SK-N-SH (cell line): ENCODE data around the gene MYO1F. TPM values are rescaled to one million over a fixed set of nuclear protein-coding genes. Genes with fewer than 3 reads are reported as not detected.

ENCODE experiments used
- CTCF ChIA-PET: fragments of 300-600, 350-600 bp; formaldehyde crosslinking; extraction: SDS; loops from one replicate; lab custom pipeline; 2021; lab: Yijun Ruan, JAX
- POLR2A ChIA-PET: fragments of 350-600 bp; sonication (Branson Sonifier 250); formaldehyde crosslinking; extraction: SDS; loops from one replicate; lab custom pipeline; 2020; ENCODE audit warnings: antibody characterized with exemption, inconsistent platforms; lab: Yijun Ruan, JAX
- DNase-seq: peaks from one replicate; pipeline ENCODE4 v3.0.0; 2012
- H2AFZ ChIP-seq: fragments of 200-600 bp; sonication (generic); 2 replicates; pipeline ENCODE4 v1.8.1; 2016; ENCODE audit warnings: antibody characterized with exemption, mild to moderate bottlenecking, low read depth
- H3F3A ChIP-seq: fragments of 200-600 bp; sonication (generic); replicated peaks from 2 replicates; pipeline ENCODE3; 2016; ENCODE audit warnings: antibody characterized with exemption, mild to moderate bottlenecking; ENCODE audit not compliant: insufficient read depth
- H3K27ac ChIP-seq, 2 experiments: fragments of 200-500 bp in 1 of 2; fragments of 200-600 bp in 1 of 2; sonication (Bioruptor generic) in 1 of 2; sonication (generic), shearing (Covaris generic) in 1 of 2; 2 replicates each; pipeline versions ENCODE4 v1.5.1 to v1.6.1; 2014 to 2016; ENCODE audit warnings: low read depth in 2 of 2, inconsistent platforms in 1 of 2, low read length in 1 of 2, mild to moderate bottlenecking in 1 of 2, mixed read lengths in 1 of 2
- H3K27me3 ChIP-seq: fragments of 200-600 bp; sonication (generic), shearing (Covaris generic); 2 replicates; pipeline ENCODE4 v1.6.1; 2016; ENCODE audit warnings: mixed run types; ENCODE audit not compliant: insufficient read depth
- H3K36me3 ChIP-seq, 2 experiments: fragments of 200-500 bp in 1 of 2; fragments of 200-600 bp in 1 of 2; sonication (Bioruptor generic) in 1 of 2; sonication (generic) in 1 of 2; replicated peaks in 1 of 2; 2 replicates each; pipeline versions ENCODE3 to v1.5.1; 2014 to 2016; ENCODE audit warnings: low read length in 1 of 2, mild to moderate bottlenecking in 1 of 2; ENCODE audit not compliant: insufficient read depth in 2 of 2, control insufficient read depth in 1 of 2
- H3K4me1 ChIP-seq, 2 experiments: fragments of 200-500 bp in 1 of 2; fragments of 200-600 bp in 1 of 2; sonication (Bioruptor generic) in 1 of 2; sonication (generic), shearing (Covaris generic) in 1 of 2; 2 replicates each; pipeline versions ENCODE4 v1.5.1 to v1.6.1; 2014 to 2016; ENCODE audit warnings: low read depth in 1 of 2, low read length in 1 of 2, mixed run types in 1 of 2; ENCODE audit not compliant: insufficient read depth in 2 of 2, control insufficient read depth in 1 of 2
- H3K4me2 ChIP-seq: fragments of 200-600 bp; sonication (generic), shearing (Covaris generic); 2 replicates; pipeline ENCODE4 v1.6.1; 2017; ENCODE audit warnings: mixed run types
- H3K4me3 ChIP-seq, 2 experiments: fragments of 200-500 bp in 1 of 2; fragments of 200-600 bp in 1 of 2; sonication (Bioruptor generic) in 1 of 2; sonication (generic), shearing (Covaris generic) in 1 of 2; 2 replicates each; pipeline versions ENCODE4 v1.5.1 to v1.8.1; 2014 to 2016; ENCODE audit warnings: low read depth in 2 of 2, inconsistent platforms in 1 of 2, low read length in 1 of 2, mild to moderate bottlenecking in 1 of 2, mixed read lengths in 1 of 2, moderate library complexity in 1 of 2
- H3K79me2 ChIP-seq: fragments of 200-600 bp; sonication (generic); 2 replicates; pipeline ENCODE4 v1.8.1; 2017; ENCODE audit warnings: mild to moderate bottlenecking; ENCODE audit not compliant: insufficient read depth
- H3K9ac ChIP-seq: fragments of 200-600 bp; sonication (generic); 2 replicates; pipeline ENCODE4 v1.6.1; 2017; ENCODE audit warnings: mixed run types
- H3K9me2 ChIP-seq: fragments of 200-600 bp; sonication (generic); 2 replicates; pipeline ENCODE4 v1.6.1; 2017; ENCODE audit warnings: mixed run types
- H3K9me3 ChIP-seq: fragments of 200-600 bp; sonication (generic); 2 replicates; pipeline ENCODE4 v1.6.1; 2017; ENCODE audit warnings: mixed run types, mild to moderate bottlenecking, moderate library complexity
- H4K20me1 ChIP-seq: fragments of 200-600 bp; sonication (generic); 2 replicates; pipeline ENCODE4 v1.6.1; 2017; ENCODE audit warnings: mild to moderate bottlenecking, mixed run types; ENCODE audit not compliant: insufficient read depth
- CHD2 ChIP-seq: fragments of 150-350 bp; IDR thresholded peaks from 2 replicates; pipeline ENCODE4 v1.6.1; 2018; ENCODE audit warnings: low read length; ENCODE audit not compliant: partially characterized antibody
- CTCF ChIP-seq: fragments of 200-600 bp; sonication (generic); IDR thresholded peaks from 2 replicates; pipeline ENCODE4 v1.6.1; 2017; ENCODE audit warnings: antibody characterized with exemption, mild to moderate bottlenecking, moderate library complexity
- ELF1 ChIP-seq: IDR thresholded peaks from 2 replicates; pipeline ENCODE4 v1.4.0; 2012
- EZH2phosphoT487 ChIP-seq: fragments of 200-600 bp; sonication (generic); IDR thresholded peaks from 2 replicates; pipeline ENCODE4 v1.6.1; 2017; ENCODE audit warnings: low read depth, mixed run types, mild to moderate bottlenecking, antibody characterized with exemption, moderate library complexity, borderline replicate concordance
- FOXJ3 ChIP-seq: sonication (generic); formaldehyde crosslinking; IDR thresholded peaks from 2 replicates; pipeline ENCODE4 v1.5.1; 2020; ENCODE audit warnings: mild to moderate bottlenecking, missing genetic modification reagents
- GATA2 ChIP-seq: sonication (generic); formaldehyde crosslinking; IDR thresholded peaks from 2 replicates; pipeline ENCODE4 v1.5.0; 2020; ENCODE audit warnings: mild to moderate bottlenecking, missing genetic modification reagents
- JUND ChIP-seq: IDR thresholded peaks from 2 replicates; pipeline ENCODE4 v1.4.0; 2012
- MEF2A ChIP-seq: IDR thresholded peaks from 2 replicates; pipeline ENCODE4 v1.4.0; 2012; ENCODE audit warnings: low read depth, borderline replicate concordance
- MXI1 ChIP-seq: IDR thresholded peaks from 2 replicates; pipeline ENCODE4 v1.6.1; 2012; ENCODE audit warnings: mild to moderate bottlenecking, low read depth, low read length, improper control_type of control experiment
- NFIC ChIP-seq: IDR thresholded peaks from 2 replicates; pipeline ENCODE4 v1.4.0; 2012; ENCODE audit warnings: borderline replicate concordance
- NRF1 ChIP-seq: IDR thresholded peaks from 2 replicates; pipeline ENCODE4 v1.6.1; 2012; ENCODE audit warnings: low read depth, mild to moderate bottlenecking, low read length
- RFX5 ChIP-seq: IDR thresholded peaks from 2 replicates; pipeline ENCODE4 v1.6.1; 2012; ENCODE audit warnings: mild to moderate bottlenecking, improper control_type of control experiment, low read length
- USF2 ChIP-seq: fragments of 150-350 bp; IDR thresholded peaks from 2 replicates; pipeline ENCODE4 v1.6.1; 2017; ENCODE audit warnings: antibody characterized with exemption, low read length, low read depth, borderline replicate concordance
- YY1 ChIP-seq: IDR thresholded peaks from 2 replicates; pipeline ENCODE4 v1.4.0; 2012; ENCODE audit warnings: low read depth, mild to moderate bottlenecking
- WGBS: methylation state at CpG from one replicate; pipeline ENCODE4 v1.1.6; 2017; ENCODE audit warnings: low lambda C conversion rate; 5-methylcytosine and 5-hydroxymethylcytosine counted together
- polyA plus RNA-seq, 3 experiments: library from polyadenylated mRNA; depleted of rRNA; stranded (reverse); fragments of >200 nt; gene quantifications; 2 replicates each; pipeline ENCODE4 v1.2.3, GENCODE V29; 2012
- TF ChIP-seq, protein P1 (sequence below): IDR thresholded peaks from 2 replicates; pipeline ENCODE4 v1.4.0; 2012; ENCODE audit warnings: low read depth, borderline replicate concordance
- TF ChIP-seq, protein P2 (sequence below): fragments of 150-350 bp; IDR thresholded peaks from 2 replicates; pipeline ENCODE4 v1.6.1; 2016; ENCODE audit warnings: mild to moderate bottlenecking, low read depth, low read length
- TF ChIP-seq, protein P3 (sequence below): IDR thresholded peaks from 2 replicates; pipeline ENCODE4 v1.4.0; 2012; ENCODE audit warnings: low read depth

Gene MYO1F
- polyA plus RNA-seq, 1 of the 3 experiments (the other 2 are of a cell fraction) = 0.51 TPM

- POLR2A ChIA-PET = no interaction called here
- peaks cover 0 to 5% of the 10 kb centered on the region in 2 experiments; a peak in 2 of 4 replicates for H3K4me1 ChIP-seq
- DNase-seq = no peak
- CTCF ChIA-PET = interaction anchor here (0.9 to 1.5 kb wide), 2 partner anchors 27 to 87 kb away, joined by 4 read pairs; no protein-coding TSS in a partner anchor
- no peaks in the 10 kb centered on the region for H3F3A ChIP-seq
- no peaks in the 10 kb centered on the region for H3K79me2 ChIP-seq
- H3K9me2 ChIP-seq = no peaks in the 10 kb centered on the region
- H3K9ac ChIP-seq = no peak overlapping the region
- no peak for TF ChIP-seq RFX5
- TF ChIP-seq JUND = no peak
- TF ChIP-seq MXI1 = no peak
- no peak for TF ChIP-seq ELF1
- H4K20me1 ChIP-seq = no peaks in the 10 kb centered on the region
- no peak overlapping the region for H3K4me2 ChIP-seq
- no peaks in the 10 kb centered on the region for H3K36me3 ChIP-seq
- H3K27me3 ChIP-seq = no peaks in the 10 kb centered on the region
- no peak overlapping the region for H2AFZ ChIP-seq
- no peaks in the 10 kb centered on the region for H3K9me3 ChIP-seq
- 90% methylated on average over 4 of the region's 4 CpGs for WGBS
- H3K27ac ChIP-seq = no peak overlapping the region
- H3K4me3 ChIP-seq = no peak overlapping the region
These were observed 30.1 kb upstream of the MYO1F start for GRCh38 chr19:8607386-8607785.

DNA sequence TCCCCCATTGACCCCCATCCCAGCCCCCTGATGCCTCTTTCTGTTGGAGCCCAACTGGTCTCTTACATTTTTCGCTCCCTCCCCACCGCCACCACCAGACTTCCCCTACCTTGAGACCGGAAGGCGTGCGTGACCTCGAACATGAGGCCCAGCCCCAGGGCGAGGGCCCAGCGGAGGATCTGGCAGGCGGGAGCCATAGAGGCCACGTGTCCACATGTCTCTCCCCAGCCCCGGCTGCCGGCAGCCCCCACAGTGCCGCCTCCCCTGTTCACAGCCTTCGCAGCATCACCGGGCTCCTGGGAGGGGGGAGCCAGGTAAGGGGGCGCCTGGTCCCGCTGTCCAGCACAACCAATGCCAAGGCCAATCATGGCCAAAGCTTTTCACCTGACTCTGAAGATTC, 28.3 kb upstream of the MYO1F start:
- Histone ChIP-seq H3K36me3 (no peaks in the 10 kb centered on the region), H2AFZ (no peak overlapping the region), H3K9ac (no peak overlapping the region), H3K27ac (no peak overlapping the region), H3K4me3 (no peak overlapping the region), H4K20me1 (no peaks in the 10 kb centered on the region), H3F3A (no peaks in the 10 kb centered on the region), H3K9me2 (no peaks in the 10 kb centered on the region), H3K9me3 (no peaks in the 10 kb centered on the region), H3K4me2 (no peak overlapping the region), H3K79me2 (no peaks in the 10 kb centered on the region), H3K4me1 (peaks cover 0 to 5% of the 10 kb centered on the region in 2 experiments; a peak in 1 of 4 replicates), H3K27me3 (no peaks in the 10 kb centered on the region)
- no peak for DNase-seq
- CTCF ChIA-PET = interaction anchor here (0.6 to 6.3 kb wide), 4 partner anchors 11 to 26 kb away, joined by 4 to 45 read pairs (median 16); partner anchors contain the start of gene MYO1F
- POLR2A ChIA-PET = no interaction called here
- 93% methylated on average over 11 of the region's 17 CpGs for WGBS
- TF ChIP-seq CTCF (no peak), USF2 (no peak), NFIC (no peak), JUND (no peak), GATA2 (CRISPR knock-in tag) (no peak), CHD2 (no peak), MXI1 (no peak), EZH2phosphoT487 (no peak), YY1 (no peak), NRF1 (no peak), MEF2A (no peak), FOXJ3 (CRISPR knock-in tag) (no peak)
- TF ChIP-seq, protein P1, sequence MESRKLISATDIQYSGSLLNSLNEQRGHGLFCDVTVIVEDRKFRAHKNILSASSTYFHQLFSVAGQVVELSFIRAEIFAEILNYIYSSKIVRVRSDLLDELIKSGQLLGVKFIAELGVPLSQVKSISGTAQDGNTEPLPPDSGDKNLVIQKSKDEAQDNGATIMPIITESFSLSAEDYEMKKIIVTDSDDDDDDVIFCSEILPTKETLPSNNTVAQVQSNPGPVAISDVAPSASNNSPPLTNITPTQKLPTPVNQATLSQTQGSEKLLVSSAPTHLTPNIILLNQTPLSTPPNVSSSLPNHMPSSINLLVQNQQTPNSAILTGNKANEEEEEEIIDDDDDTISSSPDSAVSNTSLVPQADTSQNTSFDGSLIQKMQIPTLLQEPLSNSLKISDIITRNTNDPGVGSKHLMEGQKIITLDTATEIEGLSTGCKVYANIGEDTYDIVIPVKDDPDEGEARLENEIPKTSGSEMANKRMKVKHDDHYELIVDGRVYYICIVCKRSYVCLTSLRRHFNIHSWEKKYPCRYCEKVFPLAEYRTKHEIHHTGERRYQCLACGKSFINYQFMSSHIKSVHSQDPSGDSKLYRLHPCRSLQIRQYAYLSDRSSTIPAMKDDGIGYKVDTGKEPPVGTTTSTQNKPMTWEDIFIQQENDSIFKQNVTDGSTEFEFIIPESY = no peak
- TF ChIP-seq, protein P2, sequence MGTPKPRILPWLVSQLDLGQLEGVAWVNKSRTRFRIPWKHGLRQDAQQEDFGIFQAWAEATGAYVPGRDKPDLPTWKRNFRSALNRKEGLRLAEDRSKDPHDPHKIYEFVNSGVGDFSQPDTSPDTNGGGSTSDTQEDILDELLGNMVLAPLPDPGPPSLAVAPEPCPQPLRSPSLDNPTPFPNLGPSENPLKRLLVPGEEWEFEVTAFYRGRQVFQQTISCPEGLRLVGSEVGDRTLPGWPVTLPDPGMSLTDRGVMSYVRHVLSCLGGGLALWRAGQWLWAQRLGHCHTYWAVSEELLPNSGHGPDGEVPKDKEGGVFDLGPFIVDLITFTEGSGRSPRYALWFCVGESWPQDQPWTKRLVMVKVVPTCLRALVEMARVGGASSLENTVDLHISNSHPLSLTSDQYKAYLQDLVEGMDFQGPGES = no peak
- TF ChIP-seq, protein P3, sequence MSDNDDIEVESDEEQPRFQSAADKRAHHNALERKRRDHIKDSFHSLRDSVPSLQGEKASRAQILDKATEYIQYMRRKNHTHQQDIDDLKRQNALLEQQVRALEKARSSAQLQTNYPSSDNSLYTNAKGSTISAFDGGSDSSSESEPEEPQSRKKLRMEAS = no peak
